H1 (cell line): ENCODE results near the gene MATR3.

Source experiments
- CTCF ChIP-seq, 3 experiments: IDR thresholded peaks; 1 replicate in 2 of 3; 2 replicates in 1 of 3; pipeline versions ENCODE4 v1.5.1 to v1.6.1; 2011; ENCODE audit warnings: low read length in 3 of 3, mild to moderate bottlenecking in 3 of 3, inconsistent platforms in 2 of 3, low read depth in 1 of 3, moderate library complexity in 1 of 3; ENCODE audit not compliant: insufficient read depth in 1 of 3; ENCODE audit errors: control extremely low read depth in 1 of 3
- EZH2 ChIP-seq: fragments of 200-600 bp; sonication (generic); IDR thresholded peaks from 2 replicates; pipeline ENCODE4 v1.7.1; 2012; ENCODE audit warnings: low read depth, mild to moderate bottlenecking, moderate library complexity, low read length, inconsistent platforms; ENCODE audit not compliant: severe bottlenecking
- JUN ChIP-seq: IDR thresholded peaks from 2 replicates; pipeline ENCODE4 v1.6.1; 2011; ENCODE audit warnings: low read depth, mild to moderate bottlenecking, improper control_type of control experiment, low read length
- POLR2A ChIP-seq, 2 experiments: IDR thresholded peaks; 1 replicate in 1 of 2; 2 replicates in 1 of 2; pipeline ENCODE4 v1.6.1; 2011; ENCODE audit warnings: low read depth in 2 of 2, low read length in 2 of 2, mild to moderate bottlenecking in 2 of 2; ENCODE audit errors: control extremely low read depth in 1 of 2
- SIN3A ChIP-seq, 2 experiments: IDR thresholded peaks in 1 of 2; conservative IDR thresholded peaks in 1 of 2; 2 replicates each; pipeline ENCODE4 v1.6.1; 2011 to 2012; ENCODE audit warnings: low read length in 2 of 2, improper control_type of control experiment in 1 of 2, low read depth in 1 of 2, mild to moderate bottlenecking in 1 of 2
- TBP ChIP-seq: IDR thresholded peaks from 2 replicates; pipeline ENCODE4 v1.6.1; 2011; ENCODE audit warnings: low read depth, low read length, improper control_type of control experiment
- ZNF274 ChIP-seq: IDR thresholded peaks from 2 replicates; pipeline ENCODE4 v1.7.0; 2012; ENCODE audit warnings: low read length, borderline replicate concordance; ENCODE audit errors: extremely low read depth

- TF ChIP-seq CTCF (IDR thresholded peaks at IDR 0.05; ENCODE audit: control extremely low read depth in 1 of 3, insufficient read depth in 1 of 3, low read depth in 1 of 3, low read length in 3 of 3) (no peak), ZNF274 (no peak), EZH2 (no peak), POLR2A (IDR thresholded peaks at IDR 0.05; ENCODE audit: control extremely low read depth in 1 of 2, low read depth in 2 of 2, low read length in 2 of 2) (no peak), SIN3A (conservative IDR thresholded peaks at IDR 0.05 in 1 of 2, IDR thresholded peaks at IDR 0.05 in 1 of 2; ENCODE audit: low read depth in 1 of 2, low read length in 2 of 2) (no peak), TBP (no peak), JUN (no peak)
Observed at GRCh38 chr5:139273322-139273571, 20.3 kb upstream of the MATR3 start.
